Panc1 (cell line): ENCODE measurements around the gene HNRNPH2. TPM values are rescaled to one million over a fixed set of nuclear protein-coding genes. Genes with fewer than 3 reads are reported as not detected.
A peak's percentile ranks its signal among the peaks of the same experiment; 100 is the strongest.

ENCODE experiments used
- ATAC-seq: fragments of 200-7000 bp; cut with Tn5 transposase; 2 replicates; pipeline ENCODE4 v1.9.1; 2020; ENCODE audit warnings: mild to moderate bottlenecking, moderate library complexity
- Bru-seq: library from RNA; stranded (reverse); fragments of 400-500 nt; gene quantifications from one replicate; lab custom pipeline; 2021; lab: Mats Ljungman, UMichigan
- BruChase-seq, 2 experiments: library from RNA; stranded (reverse); fragments of 400-500 nt; gene quantifications; one replicate each; lab custom pipeline; 2021; lab: Mats Ljungman, UMichigan
- BruUV-seq: library from RNA; stranded (reverse); fragments of 400-500 nt; replicated peaks from 2 replicates; lab custom pipeline; 2021; lab: Mats Ljungman, UMichigan
- CTCF ChIA-PET: fragments of 300-600 bp; sonication (Branson Sonifier 250); formaldehyde crosslinking; loops from one replicate; lab custom pipeline; 2022; ENCODE audit warnings: antibody characterized with exemption; lab: Charles Lee
- POLR2A ChIA-PET: fragments of 300-600 bp; sonication (Branson Sonifier 250); formaldehyde crosslinking; loops from one replicate; lab custom pipeline; 2022; ENCODE audit warnings: antibody characterized with exemption; lab: Charles Lee
- DNase-seq: peaks from one replicate; pipeline ENCODE4 v3.0.0-alpha.2; 2010; ENCODE audit warnings: low read depth, low spot score
- H3K27ac ChIP-seq: 2 replicates; pipeline ENCODE4 v1.5.1; 2011; ENCODE audit warnings: mild to moderate bottlenecking, low read length, inconsistent platforms
- H3K27me3 ChIP-seq: fragments of 200-500 bp; sonication (Bioruptor generic); 2 replicates; pipeline ENCODE4 v1.6.0; 2014; ENCODE audit warnings: low read length, inconsistent platforms; ENCODE audit not compliant: control insufficient read depth, insufficient read depth
- H3K36me3 ChIP-seq: fragments of 200-500 bp; sonication (Bioruptor generic); 2 replicates; pipeline ENCODE4 v1.5.1; 2014; ENCODE audit warnings: inconsistent platforms, mild to moderate bottlenecking, low read length, moderate library complexity; ENCODE audit not compliant: control insufficient read depth, insufficient read depth
- H3K4me1 ChIP-seq: 2 replicates; pipeline ENCODE4 v1.5.1; 2011; ENCODE audit warnings: inconsistent platforms, mild to moderate bottlenecking, low read length, moderate library complexity; ENCODE audit not compliant: control insufficient read depth, insufficient read depth
- H3K4me3 ChIP-seq, 2 experiments: 2 replicates each; pipeline ENCODE4 v1.5.1; 2011 to 2012; ENCODE audit warnings: low read depth in 2 of 2, low read length in 2 of 2, mild to moderate bottlenecking in 2 of 2, inconsistent platforms in 1 of 2, moderate library complexity in 1 of 2
- H3K9me3 ChIP-seq: fragments of 200-500 bp; sonication (Bioruptor generic); 2 replicates; pipeline ENCODE4 v1.5.1; 2014; ENCODE audit warnings: low read depth, mild to moderate bottlenecking, inconsistent platforms, low read length, moderate library complexity; ENCODE audit not compliant: control insufficient read depth, insufficient read depth
- CTCF ChIP-seq: fragments of 450-650 bp; IDR thresholded peaks from 2 replicates; pipeline ENCODE4 v1.5.1; 2017; ENCODE audit warnings: mild to moderate bottlenecking
- POLR2AphosphoS5 ChIP-seq: IDR thresholded peaks from 2 replicates; pipeline ENCODE4 v1.6.1; 2012; ENCODE audit warnings: mild to moderate bottlenecking, low read depth, low read length, moderate library complexity
- REST ChIP-seq, 2 experiments: IDR thresholded peaks; 2 replicates each; pipeline ENCODE4 v1.6.1; 2011 to 2012; ENCODE audit warnings: low read depth in 2 of 2, control low read depth in 1 of 2, low read length in 1 of 2, mild to moderate bottlenecking in 1 of 2, moderate library complexity in 1 of 2; ENCODE audit not compliant: insufficient read depth in 1 of 2
- SIN3A ChIP-seq: IDR thresholded peaks from 2 replicates; pipeline ENCODE4 v1.6.1; 2012; ENCODE audit warnings: low read depth, mild to moderate bottlenecking, low read length, moderate library complexity, borderline replicate concordance; ENCODE audit not compliant: insufficient read depth
- TCF7L2 ChIP-seq: IDR thresholded peaks from 2 replicates; pipeline ENCODE4 v1.6.1; 2011; ENCODE audit warnings: mild to moderate bottlenecking, low read depth, low read length, inconsistent platforms
- in situ Hi-C: cut with HindIII; loops from 2 replicates; pipeline ENCODE4 v1.10.0; 2016; ENCODE audit warnings: low sequenced_read_pairs, low pct_unique_long_range_greater_than_20kb
- intact Hi-C: fragments of 100-400 bp; cut with micrococcal nuclease; formaldehyde crosslinking; loops from one replicate; pipeline ENCODE4 v1.10.0; 2022; ENCODE audit not compliant: unreplicated experiment
- long read RNA-seq: library from polyadenylated mRNA; unstranded; transcript quantifications from one replicate; pipeline ENCODE4 v2.0.0, GENCODE V29; 2021; ENCODE audit not compliant: unreplicated experiment
- polyA plus RNA-seq: library from polyadenylated mRNA; unstranded; fragments of >200 nt; gene quantifications from one replicate; pipeline ENCODE4 v1.2.1, GENCODE V29; 2012; ENCODE audit warnings: missing spikeins; ENCODE audit not compliant: insufficient read length
- total RNA-seq: library from RNA; stranded (reverse); gene quantifications from one replicate; pipeline ENCODE4 v1.2.1, GENCODE V29; 2021; ENCODE audit not compliant: unreplicated experiment

The HNRNPH2 gene
- 91.5 TPM for total RNA-seq
- 85.6 TPM for polyA plus RNA-seq
- percentile 99 among the genes with signal in this experiment for Bru-seq, nascent RNA
- percentile 100 among the genes with signal in this experiment for BruChase-seq, experiment 1, labeled RNA remaining after a 2-hour chase
- BruChase-seq, experiment 2, labeled RNA remaining after a 6-hour chase, result percentile 100 among the genes with signal in this experiment
- long read RNA-seq, transcript HNRNPH2-201 (2 exons, 2,223 nt), result major isoform, 367 of 392 reads
- long read RNA-seq, partial matches to known transcripts, result 24 of 392 reads
- long read RNA-seq, other reads (novel, unspliced or antisense), result 1 of 392 reads

- in situ Hi-C loops (no loop called here), intact Hi-C loops (no loop called here)
- no TSS peak for BruUV-seq
- ATAC-seq (peak; percentile 97), DNase-seq (peak; percentile 99)
- H3K4me1 ChIP-seq, result peaks cover 12% of the 10 kb centered on the region
- ChIA-PET POLR2A (interaction anchor here (0.7 kb wide), 1 partner anchor 58 kb away, joined by 4 read pairs; no protein-coding TSS in a partner anchor), CTCF (no interaction called here)
- H3K27ac ChIP-seq, result peak within 1 kb of the TSS; percentile 87
- H3K9me3 ChIP-seq, result no peaks in the 10 kb centered on the region
- TF ChIP-seq TCF7L2, result peak; percentile 89
- 0 out of 2 replicates have a peak, but pooled peaks have one; percentile 73 for TF ChIP-seq SIN3A
- TF ChIP-seq CTCF, result no peak
- TF ChIP-seq POLR2AphosphoS5, result peak; percentile 82; the same call in 1 of the 2 replicates
- TF ChIP-seq REST (IDR thresholded peaks at IDR 0.05; ENCODE audit: insufficient read depth in 1 of 2, low read depth in 2 of 2, low read length in 1 of 2), result peak in 1 of 2 experiments; percentile 13; a peak in 1 of 4 replicates
- peak within 1 kb of the TSS; percentile 99 for H3K4me3 ChIP-seq
- H3K36me3 ChIP-seq, result peaks cover 9% of the 10 kb centered on the region
- no peaks in the 10 kb centered on the region for H3K27me3 ChIP-seq
Measured at GRCh38 chrX:101407748-101408531, at the start of gene HNRNPH2, which contains the start of gene GLA. Gene HNRNPH2, plus strand, starts transcription at chrX:101408222. Its CDS starts 3,767 bp downstream, at chrX:101411989. Gene GLA, minus strand, starts transcription at chrX:101407925. Its CDS starts 22 bp downstream, at chrX:101407903.

GRCh38 chrX:101359966-101360365 is 48.1 kb upstream of the HNRNPH2 start:
- H3K36me3 ChIP-seq, result no peaks in the 10 kb centered on the region
- ChIA-PET CTCF (no interaction called here), POLR2A (no interaction called here)
- no peaks in the 10 kb centered on the region for H3K4me1 ChIP-seq
- TF ChIP-seq REST (IDR thresholded peaks at IDR 0.05; ENCODE audit: insufficient read depth in 1 of 2, low read depth in 2 of 2, low read length in 1 of 2) (no peak), CTCF (no peak), TCF7L2 (no peak), SIN3A (no peak), POLR2AphosphoS5 (no peak)
- in situ Hi-C loops, result no loop called here
- no peak overlapping the region for H3K27ac ChIP-seq
- H3K9me3 ChIP-seq, result no peaks in the 10 kb centered on the region
- H3K4me3 ChIP-seq, result no peak overlapping the region
- ATAC-seq, result no peak
- no peak for DNase-seq
- no TSS peak for BruUV-seq
- intact Hi-C loops, result no loop called here
- no peaks in the 10 kb centered on the region for H3K27me3 ChIP-seq
